Stimulated activated CD4-positive, alpha-beta T cell treated with anti-CD3 and anti-CD28 coated beads, Interleukin-2, amount 100 ng/mL, for 48 hours (primary cell): ENCODE measurements around the gene POLDIP2.
A peak's percentile ranks its signal among the peaks of the same experiment; 100 is the strongest.
"Not testable (repeated sequence)": the region's sequence is repeated elsewhere in the genome, so short reads cannot be mapped to it uniquely, and the experiment has no call there.

Experiments
- DNase-seq, 2 donors: peaks; one replicate each; pipeline ENCODE4 v3.0.0-alpha.2; 2020

POLDIP2 gene

GRCh38 chr17:28364665-28365363 lies 7.5 kb upstream of the POLDIP2 start, which contains the start of gene SEBOX:
Gene SEBOX, minus strand, starts transcription at chr17:28365199. Its CDS starts 48 bp downstream, at chr17:28365151.
- DNase-seq: no peak

GRCh38 chr17:28363776-28364650 lies 6.7 kb upstream of the POLDIP2 start:
- DNase-seq: no peak

GRCh38 chr17:28363186-28363585 lies 5.9 kb upstream of the POLDIP2 start:
- DNase-seq: no peak

- DNase-seq: no peak
Measured at GRCh38 chr17:28357901-28358197, 522 bp upstream of the POLDIP2 start.

GRCh38 chr17:28350271-28350670 lies 7.1 kb downstream of the POLDIP2 start:
- DNase-seq: no peak

GRCh38 chr17:28348979-28349378 lies 8.3 kb downstream of the POLDIP2 start:
- no peak for DNase-seq

GRCh38 chr17:28347261-28347891 lies 10.0 kb downstream of the POLDIP2 start:
- no peak for DNase-seq

- DNase-seq: no peak
Measured at GRCh38 chr17:28346746-28347246, 10.5 kb downstream of the POLDIP2 start.

GRCh38 chr17:28346199-28346580 lies 11.1 kb downstream of the POLDIP2 start:
- no peak for DNase-seq

- no peak for DNase-seq
Measured at GRCh38 chr17:28345419-28346198, 11.7 kb downstream of the POLDIP2 start.

- DNase-seq: no peak
Measured at GRCh38 chr17:28344435-28344901, 12.9 kb downstream of the POLDIP2 start.

GRCh38 chr17:28344011-28344410 lies 13.3 kb downstream of the POLDIP2 start:
- DNase-seq: no peak

GRCh38 chr17:28343491-28343932 lies 13.8 kb downstream of the POLDIP2 start:
- DNase-seq: no peak

GRCh38 chr17:28342313-28342712 lies 15.0 kb downstream of the POLDIP2 start:
- no peak for DNase-seq

GRCh38 chr17:28341516-28341915 lies 15.8 kb downstream of the POLDIP2 start:
- no peak for DNase-seq

GRCh38 chr17:28340374-28340773 lies 17.0 kb downstream of the POLDIP2 start:
- no peak for DNase-seq

GRCh38 chr17:28339431-28339830 lies 17.9 kb downstream of the POLDIP2 start:
- no peak for DNase-seq

GRCh38 chr17:28338769-28339212 lies 18.5 kb downstream of the POLDIP2 start:
- DNase-seq: not testable (repeated sequence)

- no peak for DNase-seq
Measured at GRCh38 chr17:28338056-28338768, 19.1 kb downstream of the POLDIP2 start.

GRCh38 chr17:28335959-28336871 lies 21.1 kb downstream of the POLDIP2 start:
- peak in 1 of 2 donors; percentile 10 for DNase-seq
